ENCODE measurements around the gene DCLK2.

The DCLK2 gene

GRCh38 chr4:150117094-150117493, 38.8 kb downstream of the DCLK2 start:
- DNase-seq (ENCODE audit: low read depth in 2 of 2) = no peak

- DNase-seq (ENCODE audit: low read depth in 2 of 2) = no peak
Observed at GRCh38 chr4:150117629-150118028, 39.4 kb downstream of the DCLK2 start.

DNA sequence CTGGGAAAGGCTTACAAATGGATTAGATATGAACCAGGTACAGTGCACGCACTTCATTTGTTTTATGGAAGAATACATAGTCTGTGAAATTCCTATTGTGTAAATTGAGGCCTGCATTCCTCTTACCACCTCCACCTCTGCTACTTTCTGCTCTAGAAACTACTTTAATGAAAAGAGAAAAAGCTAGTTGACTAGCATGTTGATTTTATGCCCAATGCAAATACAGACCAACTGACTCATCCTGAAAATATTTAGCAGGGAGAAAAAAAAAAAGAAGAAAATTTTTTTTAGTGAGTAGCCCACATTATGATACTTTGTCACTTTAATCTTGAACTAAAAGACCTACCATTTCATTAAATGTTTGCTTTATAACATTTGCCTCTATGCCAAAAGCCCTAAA, 41.2 kb downstream of the DCLK2 start:
- no peak for DNase-seq (ENCODE audit: low read depth in 2 of 2)

- DNase-seq (ENCODE audit: low read depth in 2 of 2) = no peak
Observed at GRCh38 chr4:150123087-150123486, 44.8 kb downstream of the DCLK2 start.

DNA sequence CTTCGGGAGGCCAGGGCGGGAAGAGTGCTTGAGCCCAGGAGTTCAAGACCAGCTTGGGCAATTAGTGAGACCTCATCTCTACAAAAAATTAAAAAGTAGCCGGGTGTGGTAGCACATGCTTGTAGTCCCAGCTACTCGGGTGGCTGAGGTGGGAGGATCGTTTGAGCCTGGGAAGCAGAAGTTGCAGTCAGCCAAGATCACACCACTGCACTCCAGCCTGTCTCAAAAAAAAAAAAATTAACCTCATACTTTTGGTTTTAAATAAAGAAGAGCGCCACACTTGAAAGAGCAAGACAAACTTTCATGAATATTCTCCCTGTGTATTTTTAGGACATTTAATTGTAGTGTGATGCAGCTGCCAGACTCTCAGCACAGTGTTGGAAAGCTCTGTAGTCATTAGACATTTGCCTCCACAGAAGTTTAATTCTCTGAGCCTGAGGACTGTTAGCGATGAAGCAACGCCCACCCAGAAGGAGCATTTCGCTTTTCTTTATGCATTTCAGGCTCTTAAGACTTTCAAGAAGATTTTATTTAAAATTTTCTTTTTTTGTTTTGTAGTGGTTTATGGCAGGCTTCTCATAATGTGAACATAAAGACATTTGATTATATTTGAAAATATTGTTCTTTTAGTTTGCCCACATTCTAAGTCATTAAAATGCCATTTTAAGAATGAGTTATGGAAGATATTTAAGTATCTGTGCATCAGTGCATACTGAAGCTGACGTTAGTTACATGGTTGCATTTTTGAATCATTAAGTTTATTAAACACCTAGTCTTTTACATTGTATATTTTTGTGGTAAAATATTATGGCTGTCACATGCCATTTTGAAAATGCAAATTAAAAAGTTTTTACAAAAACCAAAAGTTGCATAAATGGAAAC, 45.8 kb downstream of the DCLK2 start:
- DNase-seq (ENCODE audit: low read depth in 2 of 2) = no peak

DNA sequence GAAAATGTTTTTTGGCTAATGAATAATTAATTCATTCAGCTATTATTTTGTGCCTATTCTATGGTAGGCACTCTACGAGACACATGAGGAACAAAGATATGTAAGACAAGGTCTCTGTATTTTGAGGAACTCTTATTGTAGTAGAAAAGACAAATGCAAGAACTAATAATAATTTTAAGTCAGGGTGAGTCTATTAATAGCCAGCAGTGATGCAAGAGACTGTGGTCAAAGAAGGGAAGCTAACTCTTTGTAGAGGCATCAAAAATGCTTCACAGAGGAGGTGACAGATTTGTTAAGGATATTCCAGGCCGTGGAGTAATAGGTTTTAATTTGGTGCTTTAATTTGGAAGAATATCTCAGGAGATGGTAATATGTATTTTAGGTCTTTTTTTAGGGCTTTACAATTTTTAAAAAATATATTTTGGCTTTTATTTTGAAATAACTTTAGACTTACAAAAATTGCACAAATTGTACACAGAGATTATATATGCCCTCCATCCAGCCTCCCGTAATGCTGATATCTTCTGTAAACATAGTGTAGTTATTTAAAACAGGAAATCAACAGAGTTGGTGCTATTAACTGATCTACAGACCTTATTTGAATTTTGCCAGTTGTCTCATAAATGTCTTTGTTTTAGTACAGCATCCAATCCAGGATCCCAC, 48.1 kb downstream of the DCLK2 start:
- no peak for DNase-seq (ENCODE audit: low read depth in 2 of 2)

- DNase-seq (ENCODE audit: low read depth in 2 of 2) = no peak
Observed at GRCh38 chr4:150126864-150127203, 48.6 kb downstream of the DCLK2 start.

GRCh38 chr4:150127757-150128156, 49.5 kb downstream of the DCLK2 start:
- no peak for DNase-seq (ENCODE audit: low read depth in 2 of 2)

DNA sequence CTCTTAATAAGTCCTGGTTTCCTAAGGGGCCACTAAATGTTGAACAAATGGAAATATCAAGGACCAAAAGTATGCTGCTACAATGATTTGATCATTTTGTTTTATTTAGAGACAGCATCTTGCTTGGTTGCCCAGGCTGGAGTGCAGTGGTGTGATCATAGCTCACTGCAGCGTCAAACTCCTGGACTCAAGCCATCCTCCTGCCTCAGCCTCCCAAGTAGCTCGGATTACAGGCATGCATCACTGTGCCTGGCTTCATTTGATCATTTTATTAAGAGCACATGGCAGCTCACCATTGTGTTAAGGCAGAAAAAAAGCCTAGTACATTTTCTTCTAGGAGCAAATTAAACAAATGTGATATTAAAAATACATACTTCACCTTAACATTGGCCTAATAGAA, 52.7 kb downstream of the DCLK2 start:
- no peak for DNase-seq (ENCODE audit: low read depth in 2 of 2)

GRCh38 chr4:150131581-150132228, 53.5 kb downstream of the DCLK2 start:
- DNase-seq (ENCODE audit: low read depth in 2 of 2) = no peak

DNA sequence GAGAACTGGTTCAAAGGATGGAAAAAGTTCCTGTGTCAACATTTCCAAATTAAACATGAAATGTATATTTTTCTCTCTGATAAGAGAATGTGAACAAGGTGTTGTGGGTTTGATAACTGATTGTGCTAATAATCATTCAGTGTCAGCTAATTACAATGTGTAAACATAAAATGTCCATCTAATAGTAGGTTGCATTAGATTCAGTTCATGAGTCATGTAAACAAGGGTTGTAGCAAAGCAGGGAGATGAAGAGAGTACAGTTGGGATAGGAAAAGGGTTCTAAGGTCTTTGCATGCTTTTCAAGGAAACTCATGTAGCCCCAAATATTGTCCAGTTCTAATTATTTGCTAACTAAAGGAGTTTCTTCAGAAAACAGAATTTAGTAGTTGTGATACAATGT, 55.4 kb downstream of the DCLK2 start:
- DNase-seq (ENCODE audit: low read depth in 2 of 2) = no peak

DNA sequence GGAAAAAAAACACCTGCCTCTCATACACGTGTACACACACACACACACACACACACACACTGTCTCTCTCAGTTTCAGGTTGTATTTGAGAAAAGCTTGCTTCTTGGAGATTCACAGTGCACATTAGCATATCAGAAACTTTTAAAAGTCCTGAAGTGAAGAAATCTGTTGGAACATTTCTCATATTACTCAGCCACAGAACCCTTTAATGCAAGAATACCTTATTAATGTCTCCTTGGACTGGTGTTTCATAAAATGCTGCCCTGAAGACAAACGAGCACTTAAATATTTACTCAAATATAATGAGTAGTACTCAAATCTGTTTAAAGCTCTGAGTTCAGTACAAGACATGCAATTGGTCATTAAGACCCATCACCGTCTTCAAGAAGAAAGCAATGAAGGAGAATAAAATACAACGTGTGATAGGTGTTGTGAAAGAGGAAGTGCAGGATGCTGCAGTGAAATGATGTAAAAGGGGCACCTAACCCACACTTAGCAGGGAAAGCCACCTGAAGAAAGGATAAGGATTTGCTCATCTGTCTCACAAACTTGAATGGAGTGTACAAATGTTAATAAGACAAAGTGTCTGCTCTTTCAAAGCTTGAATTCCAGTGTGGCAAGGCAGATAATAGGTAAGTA, 57.0 kb downstream of the DCLK2 start:
- DNase-seq (ENCODE audit: low read depth in 2 of 2) = no peak

DNA sequence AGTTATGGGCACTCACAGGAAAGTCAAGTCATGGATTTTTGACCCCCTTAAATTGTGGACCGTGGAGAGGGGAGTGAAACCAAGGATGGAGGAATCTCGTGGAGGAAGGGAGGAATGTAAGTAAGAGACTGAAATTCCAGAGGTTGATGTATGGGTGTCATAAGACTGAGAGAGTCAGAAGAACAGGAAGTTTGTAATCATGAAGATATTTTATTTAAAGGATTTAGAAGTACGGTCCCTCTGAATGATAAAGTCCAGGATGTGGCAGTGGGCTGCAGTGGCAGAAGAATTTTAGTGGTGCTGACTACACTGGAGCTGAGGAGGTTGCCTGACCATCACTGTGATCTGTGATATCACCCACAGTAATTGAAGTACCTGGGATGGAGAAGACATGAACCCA, 57.8 kb downstream of the DCLK2 start:
- no peak for DNase-seq (ENCODE audit: low read depth in 2 of 2)

GRCh38 chr4:150136481-150136880, 58.2 kb downstream of the DCLK2 start:
- DNase-seq (ENCODE audit: low read depth in 2 of 2) = no peak

DNA sequence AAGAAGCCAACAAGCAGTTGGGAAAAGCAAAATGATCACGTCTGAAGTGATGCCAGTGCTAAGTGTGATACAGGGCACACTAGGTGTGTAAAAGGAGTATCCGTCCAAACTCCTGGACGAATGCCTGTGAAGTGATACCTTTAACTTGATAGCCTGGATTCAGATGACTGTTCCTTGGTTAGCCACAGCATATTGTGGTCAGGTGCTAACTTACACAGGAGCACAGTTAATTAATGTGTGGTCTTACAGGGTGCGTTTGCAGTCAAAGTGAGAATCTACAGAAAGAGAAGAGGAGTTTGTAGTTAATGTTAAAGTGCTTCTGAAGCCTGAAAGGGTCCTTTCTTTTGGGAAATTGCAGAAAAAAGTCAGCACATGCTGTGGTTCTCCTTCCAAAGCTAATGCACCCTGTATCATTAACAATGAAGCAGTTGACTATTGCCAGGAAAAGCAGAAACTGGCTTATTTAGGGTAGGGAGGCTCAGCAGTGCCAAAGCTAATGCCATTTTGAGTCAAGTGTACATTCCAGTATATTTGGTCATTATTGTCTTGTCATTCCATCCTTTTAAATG, 61.1 kb downstream of the DCLK2 start:
- DNase-seq (ENCODE audit: low read depth in 2 of 2) = no peak

DNA sequence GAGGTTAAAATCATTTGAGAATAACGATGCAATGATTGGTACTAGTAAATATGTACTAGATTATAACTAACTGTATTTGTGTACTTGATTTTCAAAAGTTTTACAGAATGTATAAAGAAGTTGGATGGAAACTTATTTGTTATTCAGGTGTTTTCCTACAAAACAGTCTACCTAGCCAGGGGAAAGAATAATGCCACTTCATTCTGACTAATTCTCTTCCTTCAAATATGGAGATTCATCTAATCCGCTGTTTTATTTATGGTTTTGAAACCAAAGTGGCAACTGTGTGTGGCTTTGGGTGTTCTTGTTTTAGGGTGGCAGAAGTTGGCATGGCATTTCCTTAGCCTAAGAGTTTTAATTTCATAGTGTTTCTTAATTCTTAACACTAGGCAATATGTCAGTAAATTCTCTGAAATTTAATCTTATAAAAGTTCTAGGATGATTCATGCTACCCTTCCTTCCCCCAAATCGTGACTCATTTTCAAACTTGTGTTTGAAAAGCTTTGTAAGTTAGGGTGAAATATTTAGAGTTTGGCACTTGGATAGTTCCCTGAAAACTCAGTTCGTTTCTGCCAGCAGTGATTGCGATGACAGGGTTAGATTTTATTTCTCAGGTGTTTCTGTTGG, 62.6 kb downstream of the DCLK2 start:
- no peak for DNase-seq (ENCODE audit: low read depth in 2 of 2)

GRCh38 chr4:150141756-150142155, 63.5 kb downstream of the DCLK2 start:
- DNase-seq (ENCODE audit: low read depth in 2 of 2) = no peak

- no peak for DNase-seq (ENCODE audit: low read depth in 2 of 2)
Observed at GRCh38 chr4:150142831-150143230, 64.6 kb downstream of the DCLK2 start.

DNA sequence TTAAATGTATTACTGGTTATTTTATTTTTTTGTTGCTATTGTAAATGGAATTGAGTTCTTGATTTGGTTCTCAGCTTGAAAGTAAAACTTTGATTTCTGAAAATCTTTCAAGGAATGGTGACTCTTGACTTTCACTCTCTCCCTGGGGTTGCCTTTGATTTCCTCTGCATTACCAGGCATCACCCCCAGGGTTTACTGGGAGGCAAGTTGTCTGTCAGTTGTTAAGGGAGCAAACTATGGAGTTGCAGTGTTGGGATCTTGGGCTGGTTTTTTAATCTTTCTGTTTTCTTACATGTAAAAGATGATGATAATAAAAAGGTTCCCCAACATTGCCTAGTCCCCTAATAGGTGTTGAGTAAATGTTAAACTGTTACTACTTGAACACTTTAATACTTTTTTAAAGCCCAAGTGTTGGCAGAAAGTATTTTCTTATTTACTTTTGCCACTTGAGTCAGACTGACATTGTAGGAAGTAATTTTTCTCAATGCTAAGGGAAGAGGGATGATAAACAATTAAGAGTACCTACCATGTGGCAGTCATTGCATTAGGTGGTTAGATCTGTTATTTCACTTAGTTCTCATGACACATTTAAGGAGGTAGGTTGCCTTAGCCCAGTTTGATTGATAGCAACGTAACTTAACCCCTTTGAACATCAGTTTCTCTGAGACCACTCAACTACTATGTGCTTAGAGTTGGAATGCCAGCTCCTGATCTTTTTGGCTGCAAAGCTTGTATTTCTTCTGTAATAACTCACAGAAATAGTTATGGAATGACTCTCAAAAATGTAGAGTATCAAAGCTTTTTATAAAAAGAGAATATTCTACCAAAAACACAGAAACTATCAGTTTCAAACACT, 67.1 kb downstream of the DCLK2 start:
- DNase-seq (ENCODE audit: low read depth in 2 of 2) = no peak

- no peak for DNase-seq (ENCODE audit: low read depth in 2 of 2)
Observed at GRCh38 chr4:150145946-150146340, 67.7 kb downstream of the DCLK2 start.

- DNase-seq (ENCODE audit: low read depth in 2 of 2) = no peak
Observed at GRCh38 chr4:150149381-150149780, 71.1 kb downstream of the DCLK2 start.
